ENCODE measurements around the gene MBOAT1. TPM values are rescaled to one million over a fixed set of nuclear protein-coding genes. Genes with fewer than 3 reads are reported as not detected.

The MBOAT1 gene
- total and polyA plus RNA-seq, 2 of the 13 experiments (the other 11 are each of a cell fraction or from before 2014, with no cell fraction given), result not detected

DNA sequence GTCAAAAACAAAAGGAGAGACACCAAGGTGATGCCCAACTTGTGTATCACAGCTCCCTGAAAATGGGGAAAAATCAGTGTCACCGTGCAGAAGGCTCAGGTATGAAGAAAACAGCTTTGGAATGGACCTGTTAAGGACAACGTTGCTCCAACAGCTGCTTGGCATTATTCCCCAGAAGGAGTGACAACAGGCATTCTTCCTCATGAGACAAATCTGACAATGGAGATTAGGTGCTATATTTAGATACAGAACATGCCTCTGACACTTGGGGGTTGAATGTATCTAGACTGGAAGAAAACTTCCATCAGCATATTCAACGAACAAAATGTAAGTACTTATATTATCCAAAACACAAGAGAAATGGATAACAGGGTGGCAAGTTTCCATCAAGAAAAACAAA lies 87.7 kb downstream of the MBOAT1 start:
- H3K79me2 ChIP-seq (ENCODE audit: insufficient read depth, low read length), result no peaks in the 10 kb centered on the region
- H3K9me3 ChIP-seq (ENCODE audit: low read length), result no peaks in the 10 kb centered on the region
- H3K4me1 ChIP-seq (ENCODE audit: insufficient read depth, low read length), result no peaks in the 10 kb centered on the region
- TF ChIP-seq, protein P1, sequence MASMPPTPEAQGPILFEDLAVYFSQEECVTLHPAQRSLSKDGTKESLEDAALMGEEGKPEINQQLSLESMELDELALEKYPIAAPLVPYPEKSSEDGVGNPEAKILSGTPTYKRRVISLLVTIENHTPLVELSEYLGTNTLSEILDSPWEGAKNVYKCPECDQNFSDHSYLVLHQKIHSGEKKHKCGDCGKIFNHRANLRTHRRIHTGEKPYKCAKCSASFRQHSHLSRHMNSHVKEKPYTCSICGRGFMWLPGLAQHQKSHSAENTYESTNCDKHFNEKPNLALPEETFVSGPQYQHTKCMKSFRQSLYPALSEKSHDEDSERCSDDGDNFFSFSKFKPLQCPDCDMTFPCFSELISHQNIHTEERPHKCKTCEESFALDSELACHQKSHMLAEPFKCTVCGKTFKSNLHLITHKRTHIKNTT (CRISPR knock-in tag; IDR thresholded peaks at IDR 0.05), result no peak
- TF ChIP-seq TGIF2 (CRISPR knock-in tag; IDR thresholded peaks at IDR 0.05) (no peak), ZNF101 (CRISPR knock-in tag; IDR thresholded peaks at IDR 0.05; ENCODE audit: borderline replicate concordance, low read depth) (no peak), MYC (CRISPR knock-in tag; IDR thresholded peaks at IDR 0.05; ENCODE audit: borderline replicate concordance) (no peak), ARNT (IDR thresholded peaks at IDR 0.05) (no peak), THAP11 (CRISPR knock-in tag; IDR thresholded peaks at IDR 0.05) (no peak), NFE2L2 (IDR thresholded peaks at IDR 0.05; ENCODE audit: low read length) (no peak), BRD4 (CRISPR knock-in tag; IDR thresholded peaks at IDR 0.05) (no peak), MTERF4 (CRISPR knock-in tag; IDR thresholded peaks at IDR 0.05) (no peak), MAX (IDR thresholded peaks at IDR 0.05) (no peak), POLR2AphosphoS2 (IDR thresholded peaks at IDR 0.05; ENCODE audit: low read depth, low read length) (no peak), NFE2 (CRISPR knock-in tag; IDR thresholded peaks at IDR 0.05) (no peak)
- TF ChIP-seq, protein P2, sequence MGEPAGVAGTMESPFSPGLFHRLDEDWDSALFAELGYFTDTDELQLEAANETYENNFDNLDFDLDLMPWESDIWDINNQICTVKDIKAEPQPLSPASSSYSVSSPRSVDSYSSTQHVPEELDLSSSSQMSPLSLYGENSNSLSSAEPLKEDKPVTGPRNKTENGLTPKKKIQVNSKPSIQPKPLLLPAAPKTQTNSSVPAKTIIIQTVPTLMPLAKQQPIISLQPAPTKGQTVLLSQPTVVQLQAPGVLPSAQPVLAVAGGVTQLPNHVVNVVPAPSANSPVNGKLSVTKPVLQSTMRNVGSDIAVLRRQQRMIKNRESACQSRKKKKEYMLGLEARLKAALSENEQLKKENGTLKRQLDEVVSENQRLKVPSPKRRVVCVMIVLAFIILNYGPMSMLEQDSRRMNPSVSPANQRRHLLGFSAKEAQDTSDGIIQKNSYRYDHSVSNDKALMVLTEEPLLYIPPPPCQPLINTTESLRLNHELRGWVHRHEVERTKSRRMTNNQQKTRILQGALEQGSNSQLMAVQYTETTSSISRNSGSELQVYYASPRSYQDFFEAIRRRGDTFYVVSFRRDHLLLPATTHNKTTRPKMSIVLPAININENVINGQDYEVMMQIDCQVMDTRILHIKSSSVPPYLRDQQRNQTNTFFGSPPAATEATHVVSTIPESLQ (CRISPR knock-in tag; conservative IDR thresholded peaks at IDR 0.05), result no peak
- H2AFZ ChIP-seq (ENCODE audit: low read length), result no peak overlapping the region
- peaks cover 0 to 12% of the 10 kb centered on the region in 2 experiments; a peak in 1 of 5 replicates for H3K27me3 ChIP-seq (ENCODE audit: control insufficient read depth in 1 of 2, insufficient read depth in 2 of 2, low read length in 2 of 2)
- DNase-seq (ENCODE audit: low spot score) (no peak), ATAC-seq (no peak), FAIRE-seq (no peak)
- BruUV-seq (replicated peaks), result no TSS peak
- no peaks in the 10 kb centered on the region for H4K20me1 ChIP-seq (ENCODE audit: insufficient read depth, low read length)
- intact Hi-C loops (cut with micrococcal nuclease; ENCODE audit: unreplicated experiment) (no loop called here), in situ Hi-C loops (cut with HindIII; ENCODE audit: extremely low pct_ligation_motif_present, low pct_unique_long_range_greater_than_20kb) (no loop called here)
- ChIA-PET POLR2A (no interaction called here), CTCF (ENCODE audit: low intra/inter-chr PET ratio, low total read pairs) (no interaction called here)
- no peak overlapping the region for H3K9ac ChIP-seq (ENCODE audit: insufficient read depth, low read depth, low read length)
- no peaks in the 10 kb centered on the region for H3K36me3 ChIP-seq (replicated peaks in 1 of 2; ENCODE audit: control insufficient read depth in 1 of 2, insufficient read depth in 2 of 2, low read length in 2 of 2)
- H3K4me3 ChIP-seq (replicated peaks in 1 of 3; ENCODE audit: insufficient read depth in 1 of 3, low read depth in 2 of 3, low read length in 3 of 3), result no peak overlapping the region
- 0% methylated on average over 3 of the region's 3 CpGs for WGBS (ENCODE audit: low lambda C conversion rate)
- H3K4me2 ChIP-seq (ENCODE audit: low read depth, low read length), result no peak overlapping the region
- no peak overlapping the region for H3K27ac ChIP-seq (ENCODE audit: extremely low read length, insufficient read depth, low read length)

Data from HepG2 (cell line).